Neural progenitor cell (in vitro differentiated cells): ENCODE measurements around the gene TBC1D10A.

Source experiments
- EZH2 ChIP-seq: fragments of 200-600 bp; sonication (generic); IDR thresholded peaks from 2 replicates; pipeline ENCODE4 v1.6.1; 2017; ENCODE audit warnings: antibody characterized with exemption, mild to moderate bottlenecking, moderate library complexity
- EZH2phosphoT487 ChIP-seq: fragments of 200-600 bp; sonication (generic); IDR thresholded peaks from 2 replicates; pipeline ENCODE4 v1.6.1; 2017; ENCODE audit warnings: antibody characterized with exemption
- TF ChIP-seq, protein P1 (sequence below): fragments of 200-600 bp; sonication (generic); IDR thresholded peaks from 2 replicates; pipeline ENCODE4 v1.5.1; 2017; ENCODE audit warnings: antibody characterized with exemption, mild to moderate bottlenecking

DNA sequence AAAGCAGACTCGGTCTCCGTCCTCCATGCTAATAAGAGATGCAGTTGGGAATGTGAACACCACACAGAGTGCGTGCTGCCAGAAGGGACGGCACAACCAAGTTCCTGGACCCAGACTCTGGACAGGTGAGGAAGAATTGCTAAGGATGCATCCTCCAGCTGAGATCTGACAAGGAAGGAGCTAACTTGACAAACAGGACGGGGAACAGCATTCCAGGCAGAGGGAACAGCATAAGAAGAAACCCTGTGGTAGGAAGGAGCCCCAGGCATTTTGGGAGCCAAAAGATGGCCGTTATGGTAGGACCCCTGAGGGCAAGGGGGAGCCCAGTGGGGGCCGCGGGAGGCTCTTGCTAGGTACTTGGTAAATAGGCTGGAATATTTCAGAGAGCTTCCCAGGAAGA, 66.1 kb downstream of the TBC1D10A start:
- TF ChIP-seq EZH2 (no peak), EZH2phosphoT487 (no peak)
- TF ChIP-seq, protein P1, sequence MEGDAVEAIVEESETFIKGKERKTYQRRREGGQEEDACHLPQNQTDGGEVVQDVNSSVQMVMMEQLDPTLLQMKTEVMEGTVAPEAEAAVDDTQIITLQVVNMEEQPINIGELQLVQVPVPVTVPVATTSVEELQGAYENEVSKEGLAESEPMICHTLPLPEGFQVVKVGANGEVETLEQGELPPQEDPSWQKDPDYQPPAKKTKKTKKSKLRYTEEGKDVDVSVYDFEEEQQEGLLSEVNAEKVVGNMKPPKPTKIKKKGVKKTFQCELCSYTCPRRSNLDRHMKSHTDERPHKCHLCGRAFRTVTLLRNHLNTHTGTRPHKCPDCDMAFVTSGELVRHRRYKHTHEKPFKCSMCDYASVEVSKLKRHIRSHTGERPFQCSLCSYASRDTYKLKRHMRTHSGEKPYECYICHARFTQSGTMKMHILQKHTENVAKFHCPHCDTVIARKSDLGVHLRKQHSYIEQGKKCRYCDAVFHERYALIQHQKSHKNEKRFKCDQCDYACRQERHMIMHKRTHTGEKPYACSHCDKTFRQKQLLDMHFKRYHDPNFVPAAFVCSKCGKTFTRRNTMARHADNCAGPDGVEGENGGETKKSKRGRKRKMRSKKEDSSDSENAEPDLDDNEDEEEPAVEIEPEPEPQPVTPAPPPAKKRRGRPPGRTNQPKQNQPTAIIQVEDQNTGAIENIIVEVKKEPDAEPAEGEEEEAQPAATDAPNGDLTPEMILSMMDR, result no peak
